Measurements from ENCODE around the gene PRCD.

DNA sequence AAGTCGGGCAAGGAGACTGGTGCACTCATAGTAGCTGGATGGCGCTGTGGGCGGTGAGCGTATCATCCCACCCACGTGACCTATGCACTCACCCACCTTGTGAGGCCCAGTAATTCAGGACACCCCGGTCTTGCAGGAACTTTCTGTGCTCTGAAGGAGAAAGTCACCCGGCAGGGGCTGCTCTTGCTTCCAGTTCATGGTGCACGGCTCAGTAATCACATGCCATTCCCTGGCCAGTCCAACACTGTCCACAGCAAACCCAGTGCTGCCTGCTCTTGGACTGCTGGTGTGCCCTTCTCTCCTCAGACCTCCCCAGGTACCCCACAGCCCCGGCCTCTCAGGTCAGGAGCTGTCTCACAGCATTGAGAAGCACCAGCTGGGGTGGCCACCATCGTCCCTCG is 22.2 kb upstream of the PRCD start:
- TF ChIP-seq, protein P1, sequence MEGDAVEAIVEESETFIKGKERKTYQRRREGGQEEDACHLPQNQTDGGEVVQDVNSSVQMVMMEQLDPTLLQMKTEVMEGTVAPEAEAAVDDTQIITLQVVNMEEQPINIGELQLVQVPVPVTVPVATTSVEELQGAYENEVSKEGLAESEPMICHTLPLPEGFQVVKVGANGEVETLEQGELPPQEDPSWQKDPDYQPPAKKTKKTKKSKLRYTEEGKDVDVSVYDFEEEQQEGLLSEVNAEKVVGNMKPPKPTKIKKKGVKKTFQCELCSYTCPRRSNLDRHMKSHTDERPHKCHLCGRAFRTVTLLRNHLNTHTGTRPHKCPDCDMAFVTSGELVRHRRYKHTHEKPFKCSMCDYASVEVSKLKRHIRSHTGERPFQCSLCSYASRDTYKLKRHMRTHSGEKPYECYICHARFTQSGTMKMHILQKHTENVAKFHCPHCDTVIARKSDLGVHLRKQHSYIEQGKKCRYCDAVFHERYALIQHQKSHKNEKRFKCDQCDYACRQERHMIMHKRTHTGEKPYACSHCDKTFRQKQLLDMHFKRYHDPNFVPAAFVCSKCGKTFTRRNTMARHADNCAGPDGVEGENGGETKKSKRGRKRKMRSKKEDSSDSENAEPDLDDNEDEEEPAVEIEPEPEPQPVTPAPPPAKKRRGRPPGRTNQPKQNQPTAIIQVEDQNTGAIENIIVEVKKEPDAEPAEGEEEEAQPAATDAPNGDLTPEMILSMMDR (IDR thresholded peaks at IDR 0.05): no peak
- no peak for TF ChIP-seq POLR2A (IDR thresholded peaks at IDR 0.05)
